GM13977 (cell line): ENCODE data around the gene DNAAF8.
A peak's percentile ranks its signal among the peaks of the same experiment; 100 is the strongest.

Source experiments
- DNase-seq: peaks from one replicate; pipeline ENCODE4 v3.0.0; 2012; ENCODE audit warnings: low spot score
- CTCF ChIP-seq: IDR thresholded peaks from 2 replicates; pipeline ENCODE4 v1.5.1; 2012; ENCODE audit warnings: mild to moderate bottlenecking, control low read depth; ENCODE audit not compliant: insufficient read depth; ENCODE audit errors: extremely low read depth, missing control alignments
- in situ Hi-C: fragments of 300-500 bp; cut with MboI; formaldehyde crosslinking; loops from one replicate; pipeline ENCODE4 v1.12.0; 2022; ENCODE audit warnings: low sequenced_read_pairs, low pct_unique_long_range_greater_than_20kb, mixed read lengths, inconsistent platforms; ENCODE audit not compliant: unreplicated experiment

Gene DNAAF8

GRCh38 chr16:4748682-4749411, 14.5 kb downstream of the DNAAF8 start:
- in situ Hi-C loops = loop anchor here (25.0 kb wide), 1 partner anchor 313 kb away; the partner anchor contains the start of genes ALG1 and C16orf89
- TF ChIP-seq CTCF = no peak
- no peak for DNase-seq

- TF ChIP-seq CTCF = no peak
- peak; percentile 75 for DNase-seq
- in situ Hi-C loops = loop anchor here (25.0 kb wide), 1 partner anchor 313 kb away; the partner anchor contains the start of genes ALG1 and C16orf89
Measured at GRCh38 chr16:4749700-4750257, 15.4 kb downstream of the DNAAF8 start.

- no peak for TF ChIP-seq CTCF
- in situ Hi-C loops = no loop called here
- DNase-seq = no peak
Measured at GRCh38 chr16:4750896-4751295, 16.6 kb downstream of the DNAAF8 start.

DNA sequence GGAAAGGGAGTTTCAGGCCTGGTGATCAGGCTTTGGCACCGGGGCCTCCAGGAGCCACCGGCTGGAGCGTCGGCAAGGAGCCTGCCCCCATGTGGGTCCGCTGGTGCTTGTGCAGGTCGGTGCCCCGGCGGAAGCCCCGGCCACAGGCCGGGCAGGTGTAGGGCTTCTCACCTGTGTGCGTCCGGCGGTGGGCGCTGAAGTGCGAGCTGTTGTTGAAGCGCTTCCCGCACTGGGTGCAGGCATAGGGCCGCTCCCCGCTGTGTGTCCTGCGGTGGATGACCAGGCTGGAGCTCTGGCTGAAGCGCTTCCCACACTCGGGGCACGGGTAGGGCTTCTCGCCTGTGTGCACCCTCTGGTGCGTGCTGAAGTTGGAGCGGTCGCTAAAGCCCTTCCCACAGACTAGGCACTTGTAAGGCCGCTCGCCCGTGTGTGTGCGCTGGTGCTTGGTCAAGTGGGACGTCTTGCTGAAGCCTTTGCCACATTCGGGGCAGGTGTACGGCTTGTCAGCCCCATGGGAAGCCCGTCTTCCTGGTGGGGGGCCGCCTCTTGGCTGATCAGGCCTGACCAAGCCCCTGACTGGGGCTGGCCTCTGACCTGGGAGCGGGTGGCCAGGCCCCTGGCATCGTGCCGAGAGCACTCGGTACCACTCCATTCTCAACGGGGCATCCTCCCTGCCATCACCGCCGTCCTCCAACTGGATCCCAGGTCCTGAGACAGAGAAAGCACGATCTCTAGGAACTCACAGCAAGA, 18.2 kb downstream of the DNAAF8 start:
- no peak for TF ChIP-seq CTCF
- in situ Hi-C loops = no loop called here
- DNase-seq = no peak

DNA sequence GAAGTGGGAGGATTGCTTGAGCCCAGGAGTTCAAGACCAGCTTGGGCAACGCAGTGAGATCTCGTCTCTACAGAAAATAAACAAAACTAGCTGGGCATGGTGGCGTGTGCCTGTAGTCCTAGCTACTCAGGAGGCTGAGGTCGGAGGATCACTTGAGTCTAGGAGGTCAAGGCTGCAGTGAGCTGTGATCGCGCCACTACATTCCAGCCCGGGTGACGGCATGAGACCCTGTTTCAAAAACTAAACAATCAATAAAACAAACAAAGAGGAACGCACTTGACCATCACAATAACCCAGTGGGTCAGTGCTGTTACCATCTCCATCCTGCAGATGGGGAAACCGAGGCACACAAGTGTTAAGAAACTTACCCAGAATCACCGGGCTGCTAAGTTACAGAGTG, 18.9 kb downstream of the DNAAF8 start:
- in situ Hi-C loops = no loop called here
- TF ChIP-seq CTCF = no peak
- DNase-seq = no peak

DNA sequence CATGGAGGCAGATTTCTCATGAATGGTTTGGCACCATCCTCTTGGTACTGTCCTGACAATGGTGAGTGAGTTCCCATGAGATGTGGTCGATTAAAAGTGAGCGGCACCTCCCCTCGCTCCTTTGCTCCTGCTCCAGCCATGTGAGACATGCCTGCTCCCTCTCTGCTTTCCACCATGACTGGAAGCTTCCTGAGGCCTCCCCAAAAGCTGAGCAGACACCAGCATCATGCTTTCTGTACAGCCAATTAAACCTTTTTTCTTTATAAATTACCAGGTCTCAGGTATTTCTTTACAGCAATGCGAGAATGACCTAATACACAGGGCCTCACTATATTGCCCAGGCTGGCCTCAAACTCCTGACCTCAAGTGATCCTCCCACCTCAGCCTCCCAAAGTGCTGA, 20.5 kb downstream of the DNAAF8 start:
- TF ChIP-seq CTCF = no peak
- no peak for DNase-seq
- in situ Hi-C loops = no loop called here
